Activated T-cell treated with anti-CD3 and anti-CD28 coated beads, Interleukin-2, amount 50 U/mL, for 1 hour (primary cell): ENCODE measurements around the gene TTC28.
A peak's percentile ranks its signal among the peaks of the same experiment; 100 is the strongest.
"Not testable (repeated sequence)": the region's sequence is repeated elsewhere in the genome, so short reads cannot be mapped to it uniquely, and the experiment has no call there.

Source experiments
- DNase-seq: peaks from one replicate; pipeline ENCODE4 v3.0.0-alpha.2; 2020

Gene TTC28

GRCh38 chr22:28077166-28077565 lies 602.5 kb downstream of the TTC28 start:
- no peak for DNase-seq

- no peak for DNase-seq
Measured at GRCh38 chr22:28075358-28075981, 604.2 kb downstream of the TTC28 start.

GRCh38 chr22:28074526-28074925 lies 605.1 kb downstream of the TTC28 start:
- DNase-seq, result no peak

DNA sequence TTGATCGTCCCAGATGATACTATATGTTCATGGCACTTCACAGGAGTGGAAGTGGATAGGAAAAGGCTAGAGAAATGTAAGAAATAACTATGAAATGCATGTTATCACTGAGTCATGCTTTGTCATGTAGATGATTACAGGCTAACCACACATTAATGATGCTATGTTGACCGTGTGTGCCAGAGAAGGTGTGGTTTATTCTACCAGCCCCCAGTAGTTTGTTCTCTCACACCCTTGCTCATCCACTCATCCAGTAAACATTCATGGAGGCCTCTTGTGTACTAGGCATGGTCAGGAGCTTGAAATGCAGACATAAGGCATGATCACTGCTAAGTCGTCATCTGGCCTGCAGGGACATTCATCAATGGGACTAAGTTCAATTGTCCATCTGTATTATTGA lies 607.6 kb downstream of the TTC28 start:
- no peak for DNase-seq

DNA sequence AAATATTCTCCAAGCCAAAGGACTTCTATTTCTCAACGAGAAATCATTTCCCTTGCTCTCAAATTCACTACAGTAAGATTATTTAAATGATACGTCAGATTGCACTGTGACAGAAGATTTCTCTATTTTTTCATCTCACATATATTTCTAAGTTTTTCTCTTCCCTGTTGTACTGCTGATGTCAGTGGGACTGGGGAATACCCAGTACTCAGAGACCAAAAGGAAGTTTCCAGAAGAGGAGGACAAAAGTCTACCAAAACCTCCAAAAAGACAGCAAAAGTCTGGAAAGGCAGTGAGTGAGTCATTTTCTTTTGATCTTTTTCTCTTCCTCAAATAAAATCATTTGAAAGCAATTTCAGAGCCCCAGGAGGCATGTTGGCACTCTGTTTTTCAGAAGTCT lies 610.8 kb downstream of the TTC28 start:
- no peak for DNase-seq

DNA sequence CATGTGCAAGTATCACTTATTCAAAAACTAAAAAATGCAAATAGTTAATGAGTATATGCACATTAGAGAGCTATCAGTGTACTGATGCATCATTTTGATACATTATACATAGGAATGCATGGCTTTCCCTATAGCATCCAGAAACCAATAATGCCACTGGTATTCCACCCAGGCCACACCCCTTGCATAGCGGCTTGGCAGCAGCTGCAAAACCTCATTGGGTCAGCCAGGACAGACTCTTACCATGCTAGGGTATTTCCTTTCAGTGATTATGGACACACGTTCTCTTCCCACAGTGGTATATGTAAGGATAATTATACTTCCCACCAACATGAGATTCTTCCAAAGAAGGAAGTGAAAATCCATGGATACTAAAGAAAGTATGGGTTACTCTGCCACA lies 614.7 kb downstream of the TTC28 start:
- DNase-seq, result no peak

DNA sequence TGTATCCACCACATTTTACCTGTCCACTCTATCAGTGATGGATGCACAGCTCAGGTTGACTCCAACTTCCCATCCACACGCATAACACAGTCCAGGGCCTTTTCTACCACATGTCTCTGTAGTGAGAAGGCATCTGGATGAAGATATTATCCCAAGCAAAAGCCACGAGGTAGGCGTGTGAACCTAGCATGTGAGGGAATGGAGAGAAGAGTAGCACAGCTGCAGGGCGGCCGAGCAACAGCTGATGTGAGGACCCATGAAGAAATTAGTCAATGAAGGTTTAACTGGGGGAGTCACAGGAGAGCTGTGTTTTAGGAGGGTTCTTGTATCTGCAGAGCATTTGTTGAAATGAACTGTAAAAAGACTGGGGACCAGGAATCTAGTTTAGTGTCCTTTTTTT lies 616.0 kb downstream of the TTC28 start:
- no peak for DNase-seq

GRCh38 chr22:28060594-28060993 lies 619.0 kb downstream of the TTC28 start:
- not testable (repeated sequence) for DNase-seq

DNA sequence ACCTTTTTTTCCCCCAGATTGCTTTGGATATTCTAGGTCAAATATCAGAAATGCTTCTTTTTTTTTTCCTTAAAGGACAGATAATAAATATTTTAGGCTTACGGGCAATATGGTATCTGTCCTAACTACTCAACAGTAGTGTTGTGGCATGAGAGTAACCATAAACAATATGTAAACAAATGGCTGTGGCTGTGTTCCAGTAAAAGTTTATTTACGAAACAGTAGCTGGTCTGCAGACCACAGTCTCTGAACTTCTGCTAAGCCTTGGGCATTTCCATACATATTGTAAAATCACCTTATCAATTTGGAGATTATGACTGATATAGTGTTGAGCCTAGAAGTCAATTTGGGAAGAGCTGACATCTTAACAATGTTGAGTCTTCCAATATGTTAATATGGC lies 621.6 kb downstream of the TTC28 start:
- DNase-seq, result no peak

DNA sequence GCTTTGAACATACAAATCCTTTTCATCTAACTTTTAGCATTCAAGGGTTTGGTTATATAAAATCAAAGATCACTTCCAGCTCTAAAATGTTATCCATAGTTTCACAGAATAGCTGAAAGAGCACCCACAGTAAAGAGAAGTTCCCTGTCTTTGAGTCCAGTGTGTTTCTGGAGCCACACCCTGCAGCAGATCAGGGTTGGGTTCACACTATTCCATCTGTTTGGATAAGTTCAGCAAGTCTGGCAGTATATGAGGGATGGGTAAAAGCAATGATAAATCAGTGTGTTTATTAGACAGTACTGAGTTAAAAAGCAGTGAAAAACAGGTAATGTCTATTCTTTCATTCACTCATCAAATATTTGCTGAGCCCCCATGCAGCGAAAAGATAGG lies 624.8 kb downstream of the TTC28 start:
- no peak for DNase-seq

GRCh38 chr22:28053896-28054818 lies 625.5 kb downstream of the TTC28 start:
- DNase-seq, result no peak

- DNase-seq, result no peak
Measured at GRCh38 chr22:28052825-28053269, 626.8 kb downstream of the TTC28 start.

DNA sequence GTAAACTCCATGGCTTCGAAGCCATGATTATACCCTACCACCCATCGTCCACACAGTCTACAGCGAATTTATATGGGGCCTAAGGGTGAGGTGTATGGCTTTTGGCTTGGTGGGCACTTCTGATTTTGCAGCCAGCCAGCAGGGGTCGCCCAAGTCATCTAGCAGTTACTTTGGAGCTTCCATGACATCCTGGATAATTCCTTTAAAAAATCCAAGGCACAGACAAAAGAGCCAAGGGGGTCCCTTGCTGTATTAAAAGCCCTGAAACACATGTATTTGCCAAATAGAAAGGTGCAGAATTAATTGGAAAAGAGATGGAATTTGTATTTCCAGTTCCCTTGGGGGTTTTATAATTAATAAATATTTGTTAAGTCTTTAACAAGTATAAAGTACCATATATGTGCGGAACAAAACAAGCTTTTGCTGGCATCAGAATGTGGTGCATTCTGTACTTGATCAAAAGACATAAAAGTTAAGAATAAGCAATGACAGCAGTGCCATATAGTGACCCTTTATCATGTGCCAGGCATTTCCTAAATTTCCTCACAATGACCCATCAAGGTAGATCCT lies 627.8 kb downstream of the TTC28 start:
- DNase-seq, result peak; percentile 35

DNA sequence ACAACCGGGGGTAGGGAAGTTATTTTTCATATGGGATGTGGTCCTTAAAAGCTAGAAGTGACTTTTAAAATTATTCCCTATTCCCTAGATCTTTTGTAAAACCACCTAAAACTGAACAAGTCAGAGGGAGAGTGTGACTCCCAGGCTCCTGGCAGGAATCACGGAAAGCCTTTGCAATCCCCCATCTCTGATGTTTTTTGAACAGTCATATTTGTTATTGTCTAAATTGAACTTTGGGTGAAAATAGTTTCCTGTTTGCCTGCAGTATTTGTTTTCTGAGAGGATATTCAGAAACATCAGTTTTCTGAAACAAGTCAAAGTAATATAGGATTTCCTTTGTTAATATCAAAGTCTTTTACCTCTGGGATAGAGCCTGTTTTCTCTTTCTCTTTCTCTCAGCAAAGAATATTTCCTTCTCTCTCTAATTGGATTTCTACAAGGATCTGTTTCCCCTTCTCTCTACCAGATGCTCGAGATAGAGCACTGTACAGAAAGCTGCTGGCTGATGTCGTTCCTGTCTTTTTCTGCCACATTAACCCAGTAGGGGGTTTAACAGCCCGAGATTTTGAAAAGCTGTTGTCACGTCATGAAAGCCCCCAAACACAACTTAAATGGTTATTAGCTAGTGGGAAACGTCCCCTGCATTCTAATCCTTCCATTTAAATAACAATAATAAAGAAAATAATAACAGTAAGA lies 628.4 kb downstream of the TTC28 start:
- no peak for DNase-seq

DNA sequence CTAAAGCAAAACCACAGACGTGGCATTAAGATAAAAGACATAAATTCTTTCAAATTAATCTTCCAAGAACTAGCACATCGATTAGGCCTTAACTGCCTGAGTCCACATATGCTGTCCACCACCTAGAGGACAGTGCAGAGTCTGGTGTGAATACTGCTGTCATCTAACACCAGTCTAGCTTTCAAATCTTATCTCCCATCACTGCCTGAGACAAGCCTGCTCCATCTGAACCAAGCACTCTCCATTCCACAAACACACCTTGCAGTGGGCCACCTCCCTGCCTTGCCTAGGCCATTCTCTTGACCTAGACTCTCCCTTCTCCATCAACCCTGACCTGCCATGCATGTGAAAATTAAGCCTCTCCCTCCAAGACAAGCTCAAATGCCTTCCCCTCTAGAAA lies 631.1 kb downstream of the TTC28 start:
- DNase-seq, result no peak

DNA sequence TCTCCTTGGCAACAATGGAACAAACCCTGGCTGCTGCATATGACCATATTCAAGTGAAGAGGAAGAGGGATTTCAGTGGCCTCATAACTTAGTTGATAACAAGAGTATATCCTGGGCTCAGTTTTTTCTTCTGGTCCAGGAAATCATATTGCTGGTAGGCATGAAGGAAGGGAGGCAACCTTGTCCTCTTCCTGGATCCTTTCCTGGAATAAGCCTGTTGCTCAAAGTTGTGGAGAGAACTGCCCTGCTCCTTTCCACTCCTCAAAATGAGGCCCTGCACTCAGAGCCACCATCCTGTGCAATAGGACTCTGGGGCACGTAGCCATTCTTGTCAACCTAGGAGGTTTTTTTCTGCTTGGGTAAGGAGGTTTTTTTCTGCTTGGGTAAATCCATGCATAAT lies 631.9 kb downstream of the TTC28 start:
- DNase-seq, result no peak

DNA sequence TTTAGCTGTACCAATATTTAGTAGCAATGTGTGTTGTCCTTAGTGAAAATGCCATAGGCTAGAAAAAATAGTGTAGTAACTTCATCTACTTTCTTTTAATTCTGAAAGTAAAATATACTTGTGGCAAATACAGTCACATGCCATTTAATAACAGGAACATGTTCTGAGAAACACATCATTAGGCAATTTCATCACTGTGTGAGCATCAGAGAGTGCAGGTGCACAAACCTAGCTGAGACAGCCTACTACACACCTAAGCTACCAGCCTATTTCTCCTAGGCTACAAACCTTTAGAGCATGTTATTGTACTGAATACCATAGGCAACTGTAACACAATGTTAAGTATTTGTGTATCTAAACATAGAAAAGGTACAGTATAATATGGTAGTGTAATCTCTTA lies 633.5 kb downstream of the TTC28 start:
- no peak for DNase-seq

GRCh38 chr22:28044546-28045173 lies 635.0 kb downstream of the TTC28 start:
- DNase-seq, result no peak

GRCh38 chr22:28043266-28043665 lies 636.4 kb downstream of the TTC28 start:
- no peak for DNase-seq

GRCh38 chr22:28034760-28035401 lies 644.8 kb downstream of the TTC28 start:
- DNase-seq, result no peak

GRCh38 chr22:28034145-28034759 lies 645.4 kb downstream of the TTC28 start:
- no peak for DNase-seq

GRCh38 chr22:28032861-28033260 lies 646.8 kb downstream of the TTC28 start:
- no peak for DNase-seq
